NCI-H187 (cell line): ENCODE data around the gene SMYD2.

ENCODE experiments used
- DNase-seq, 2 experiments: peaks; one replicate each; lab custom pipeline; 2025; lab: John Stamatoyannopoulos, UW

SMYD2 gene

DNA sequence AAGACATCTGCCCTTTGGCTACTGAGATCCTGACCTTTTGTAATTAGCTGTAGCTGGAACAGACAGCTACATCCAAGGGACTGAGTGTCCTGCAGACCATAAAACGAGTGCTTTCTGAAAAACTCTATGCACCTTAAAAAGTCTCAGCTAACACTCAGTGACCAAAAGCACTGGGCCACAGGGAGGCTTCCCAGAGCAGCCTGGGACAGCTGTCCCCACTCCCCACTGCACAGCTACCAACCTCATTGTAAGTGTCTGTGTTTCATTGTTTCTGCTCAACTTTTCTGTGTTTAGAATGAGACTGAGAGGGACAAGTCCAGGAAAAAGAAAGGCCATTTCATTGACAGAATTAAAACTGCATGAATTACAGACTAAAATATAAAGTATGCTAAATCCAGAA lies 80.7 kb downstream of the SMYD2 start:
- DNase-seq, result no peak

DNA sequence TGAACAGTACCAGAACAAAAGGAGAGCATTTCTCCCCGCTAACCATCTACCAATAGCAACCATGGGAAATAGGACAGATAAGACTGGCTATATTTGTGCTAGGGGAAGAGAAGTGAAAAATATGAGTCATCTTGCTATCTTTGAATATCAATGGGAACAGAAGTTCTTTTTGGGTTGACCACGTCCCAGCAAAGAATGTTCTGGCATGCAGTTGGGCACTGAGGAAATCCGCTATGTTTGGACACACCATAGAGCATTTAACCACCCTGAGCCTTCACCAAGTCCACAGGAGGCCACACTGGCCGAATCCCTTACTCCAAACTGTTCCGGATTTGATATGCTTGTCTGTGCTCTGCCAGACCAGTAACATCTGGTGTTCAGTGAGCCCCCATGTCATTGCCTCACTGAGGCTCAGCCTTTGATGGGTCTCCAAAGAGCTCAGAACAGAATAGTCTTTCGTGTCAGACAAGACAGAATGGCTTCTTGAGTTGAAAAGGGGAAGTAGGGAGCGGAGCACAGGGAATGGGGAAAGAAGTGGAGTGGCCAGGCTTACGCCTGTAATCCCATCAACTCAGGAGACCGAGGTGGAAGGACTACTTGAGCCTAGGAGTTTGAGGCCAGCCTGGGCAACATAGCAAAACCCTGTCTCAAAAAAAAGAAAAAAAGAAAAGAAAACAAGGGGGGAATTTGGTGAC lies 81.4 kb downstream of the SMYD2 start:
- no peak for DNase-seq

DNA sequence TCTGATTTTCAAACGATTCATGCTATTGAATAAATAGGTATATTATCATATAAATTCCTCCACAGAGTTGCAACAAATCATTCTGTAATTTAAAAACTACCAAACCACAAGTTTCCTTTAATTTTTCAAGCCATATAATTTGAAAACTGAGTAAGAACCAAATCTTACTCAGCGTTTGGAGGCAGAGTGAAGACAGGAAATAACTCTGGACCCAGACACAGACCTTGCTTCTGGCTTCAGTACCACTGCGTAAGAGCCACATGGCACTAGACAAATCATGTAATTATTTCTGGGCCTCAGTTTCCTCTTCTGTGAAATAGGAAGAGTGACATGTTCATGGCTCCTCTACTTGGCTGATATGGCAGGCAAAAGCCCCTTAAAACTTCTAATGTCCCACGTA lies 82.4 kb downstream of the SMYD2 start:
- DNase-seq, result no peak

DNA sequence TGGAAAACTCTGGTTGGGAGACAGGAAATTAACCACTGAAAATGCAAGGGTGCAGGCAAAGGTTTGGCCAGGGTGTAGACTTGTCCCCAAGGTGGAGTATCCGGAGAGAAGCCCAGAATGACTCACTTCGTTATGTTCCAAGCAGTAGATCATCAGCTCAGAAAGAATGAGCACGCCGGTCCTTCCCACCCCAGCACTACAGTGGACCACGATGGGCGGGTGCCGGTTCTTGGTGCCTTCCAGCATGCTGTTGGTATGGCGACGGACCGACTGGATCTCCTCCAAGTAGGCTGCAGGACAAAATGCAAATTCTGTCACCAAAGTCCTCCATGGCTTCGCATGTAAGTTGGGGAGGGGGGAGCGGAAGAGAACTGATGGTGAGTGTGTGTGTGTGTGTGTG lies 83.4 kb downstream of the SMYD2 start:
- DNase-seq, result no peak

DNA sequence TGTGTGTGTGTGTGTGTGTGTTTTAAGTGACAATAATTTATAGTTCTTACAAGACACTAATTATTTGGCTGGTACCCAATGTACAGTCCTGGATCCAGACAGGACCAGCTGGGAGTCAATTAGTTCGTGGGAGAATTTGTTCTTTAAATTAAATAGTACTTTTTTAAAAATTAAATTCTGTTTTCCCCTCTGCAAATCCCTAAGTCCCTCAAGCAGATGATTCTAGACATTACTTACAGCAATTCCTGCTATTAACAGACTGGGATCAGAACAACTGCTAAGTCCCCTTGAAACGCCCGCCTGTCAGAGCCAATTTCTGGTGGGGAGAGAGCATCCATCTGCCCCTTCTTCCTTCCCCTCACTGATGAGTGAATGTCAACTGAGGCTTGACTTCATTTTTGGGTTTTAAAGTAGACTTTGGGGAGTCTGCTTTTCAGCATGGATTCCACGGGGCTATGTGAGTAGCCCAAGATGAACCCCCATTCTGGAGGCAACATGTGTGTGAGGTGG lies 83.9 kb downstream of the SMYD2 start:
- DNase-seq, result no peak

DNA sequence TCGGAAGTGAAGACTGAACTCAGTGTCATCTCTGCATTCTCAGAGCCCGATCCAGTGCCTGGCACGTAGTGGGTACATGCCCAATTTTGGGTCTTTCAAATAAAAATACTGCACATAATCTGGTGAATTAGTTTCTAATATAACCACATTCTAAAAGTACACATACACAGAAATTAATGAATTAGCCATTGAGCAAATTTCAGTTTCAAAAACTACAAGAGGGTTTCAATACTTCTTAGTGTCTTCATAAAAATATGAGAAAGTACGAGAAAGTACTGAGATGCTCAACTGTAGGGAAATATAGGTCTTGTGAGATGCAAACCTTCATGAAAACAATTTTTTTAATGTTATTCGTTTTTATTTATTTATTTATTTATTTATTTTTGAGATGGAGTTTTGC lies 86.9 kb downstream of the SMYD2 start:
- no peak for DNase-seq

DNA sequence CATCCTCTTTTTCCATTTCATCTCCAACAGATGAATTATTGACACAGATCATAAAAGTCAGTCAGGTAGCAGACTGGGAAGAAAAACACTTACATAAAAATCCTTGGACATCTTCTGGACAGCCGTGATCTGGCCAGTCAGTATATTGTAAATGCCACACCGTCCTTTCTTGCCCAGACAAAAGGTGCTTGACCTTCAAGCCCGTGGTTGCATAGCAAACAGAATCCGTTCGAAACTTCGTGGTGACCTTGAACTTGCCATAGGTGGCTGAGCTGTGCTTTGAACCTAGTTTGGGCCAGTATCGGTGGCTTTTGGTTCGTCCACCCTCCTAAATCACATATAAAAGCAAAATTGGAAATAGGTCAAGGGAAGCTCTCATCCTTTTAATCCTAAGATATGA lies 88.4 kb downstream of the SMYD2 start:
- DNase-seq, result no peak

DNA sequence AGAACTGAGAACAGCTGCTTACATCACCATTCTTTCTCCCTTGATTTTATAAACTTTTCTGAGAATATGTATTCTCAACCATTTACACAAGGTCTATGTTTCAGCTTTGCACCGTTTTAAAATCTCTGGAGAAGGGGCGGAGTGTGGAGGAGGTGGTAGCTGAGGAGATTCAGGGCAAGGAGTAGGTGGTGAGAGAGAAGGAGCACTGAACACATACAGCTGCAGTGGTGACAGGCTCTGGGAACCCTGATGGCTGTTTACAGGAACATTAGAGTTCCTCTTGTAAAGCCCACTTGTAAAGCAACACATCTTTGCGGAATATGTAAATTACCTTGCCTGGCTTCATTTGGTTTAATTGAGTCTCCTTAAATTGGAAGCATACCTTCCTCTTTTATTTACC lies 89.7 kb downstream of the SMYD2 start:
- DNase-seq, result no peak

DNA sequence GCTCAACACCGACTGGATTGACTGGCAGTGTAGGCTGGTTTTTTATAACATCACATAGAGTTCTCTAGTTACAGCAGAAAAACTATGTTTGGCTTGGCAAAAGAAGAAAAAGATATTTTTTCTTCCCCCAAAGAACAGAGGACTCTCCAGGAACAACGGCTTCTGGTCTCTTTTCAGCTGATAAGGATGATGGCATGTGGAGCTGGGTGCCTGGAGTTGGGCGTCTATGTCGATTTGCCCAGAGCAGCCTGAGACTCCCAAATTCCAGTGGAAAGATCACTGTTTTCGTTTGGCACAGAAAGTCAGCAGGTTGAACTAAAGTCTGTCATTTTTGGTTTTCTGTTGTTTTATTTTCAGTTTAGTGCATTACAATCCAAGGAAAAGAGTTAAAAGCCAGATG lies 91.1 kb downstream of the SMYD2 start:
- no peak for DNase-seq

DNA sequence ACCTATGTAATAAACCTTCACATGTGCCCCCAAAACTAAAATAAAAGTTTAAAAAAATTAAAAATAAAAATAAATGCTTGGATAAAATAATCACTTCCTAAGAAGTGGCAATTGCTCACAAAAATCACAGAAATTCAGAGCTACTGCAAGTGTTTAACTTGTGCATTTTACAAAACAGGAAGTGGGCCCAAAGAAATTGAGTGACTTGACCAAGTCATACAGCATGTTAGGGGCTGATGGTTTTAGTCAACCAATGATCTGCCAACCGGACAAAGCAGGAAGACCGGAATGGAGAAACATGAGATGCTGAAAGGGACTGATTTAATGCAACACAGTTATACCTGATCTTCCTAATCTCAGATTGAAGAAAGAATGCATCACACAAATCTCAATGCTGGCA lies 96.5 kb downstream of the SMYD2 start:
- no peak for DNase-seq

DNA sequence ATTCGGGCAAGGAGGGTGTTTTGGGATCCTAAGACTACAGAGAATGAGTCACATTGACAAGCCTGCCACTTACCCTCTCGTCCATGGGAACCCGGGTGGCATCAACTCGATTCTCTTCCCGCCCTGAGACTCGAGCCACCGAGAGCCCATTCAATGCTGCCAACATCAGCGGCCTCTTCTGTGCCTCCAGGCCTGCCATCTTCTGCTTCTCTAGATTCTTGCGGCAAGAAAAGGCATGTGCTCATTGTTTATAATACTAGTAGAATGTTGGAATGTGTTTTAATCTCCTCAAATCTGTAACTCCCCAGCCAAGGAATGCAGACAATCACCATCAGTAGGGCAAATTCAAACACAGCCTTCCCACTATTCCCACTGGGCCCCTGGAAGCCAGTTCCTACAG lies 96.9 kb downstream of the SMYD2 start:
- no peak for DNase-seq

DNA sequence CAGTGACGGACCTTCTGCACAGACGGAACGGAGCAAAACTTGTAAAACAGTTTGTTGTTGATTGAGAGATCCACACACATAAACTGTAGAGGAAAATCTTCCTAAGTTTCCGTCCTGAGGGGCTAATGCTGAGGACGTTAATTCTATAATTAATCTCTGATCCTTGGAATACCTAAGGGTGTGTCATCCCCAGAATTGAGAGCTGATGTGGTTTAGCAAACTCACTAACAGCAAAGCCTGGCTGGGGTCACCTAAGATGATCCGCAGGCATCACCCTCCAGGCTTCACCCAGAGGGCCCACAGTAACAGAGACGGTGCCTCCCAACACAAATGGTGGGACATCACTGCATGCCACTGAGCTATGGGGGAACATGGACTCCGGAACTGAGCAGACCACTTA lies 97.5 kb downstream of the SMYD2 start:
- DNase-seq, result no peak

DNA sequence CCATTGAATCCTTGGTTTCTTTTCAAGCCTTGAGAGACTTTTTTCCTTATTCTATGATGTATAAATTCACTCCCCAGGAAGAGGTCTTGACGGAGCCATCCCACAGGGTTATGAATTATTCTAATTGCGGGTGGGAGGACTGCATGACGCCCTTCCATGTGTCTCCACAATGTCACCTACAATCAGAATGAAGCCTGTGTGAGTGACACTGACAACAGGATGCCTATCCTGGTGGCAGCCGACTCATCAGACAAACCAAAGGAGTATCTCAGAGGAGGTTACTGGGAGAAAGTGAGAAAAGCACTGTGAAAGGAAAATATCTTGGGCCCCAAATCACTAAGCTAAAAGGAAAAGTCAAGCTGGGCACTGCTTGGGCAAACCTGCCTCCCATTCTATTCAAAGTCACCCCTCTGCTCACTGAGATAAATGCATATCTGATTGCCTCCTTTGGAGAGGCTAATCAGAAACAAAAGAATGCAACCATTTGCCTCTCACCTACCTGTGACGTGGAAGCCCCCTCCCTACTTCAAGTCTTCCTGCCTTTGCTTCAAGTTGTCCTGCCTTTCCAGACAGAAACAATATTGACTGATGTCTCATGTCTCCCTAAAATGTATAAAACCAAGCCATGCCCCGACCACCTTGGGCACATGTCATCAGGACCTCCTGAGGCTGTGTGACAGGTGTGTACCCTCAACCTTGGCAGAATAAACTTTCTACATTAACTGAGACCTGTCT lies 98.4 kb downstream of the SMYD2 start:
- no peak for DNase-seq

DNA sequence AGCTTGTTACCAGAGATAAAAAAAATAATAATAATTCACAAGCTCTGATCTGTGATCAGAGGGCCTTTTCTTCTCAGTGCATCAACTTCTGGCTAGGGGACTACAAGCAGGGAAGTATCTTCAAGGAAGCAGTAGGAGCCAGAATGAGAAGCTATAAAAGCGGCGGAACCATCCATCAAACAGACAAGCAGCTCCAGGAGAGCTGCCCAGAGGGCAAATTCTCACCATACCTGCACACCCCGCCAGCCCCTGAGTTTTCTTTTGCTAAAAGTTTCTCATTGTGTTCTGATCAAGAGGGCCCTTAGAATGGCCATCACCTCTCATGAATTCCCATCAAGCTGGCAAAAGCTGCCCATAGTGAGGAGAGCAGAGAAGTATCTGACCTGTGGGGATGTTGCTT lies 99.4 kb downstream of the SMYD2 start:
- DNase-seq, result no peak

DNA sequence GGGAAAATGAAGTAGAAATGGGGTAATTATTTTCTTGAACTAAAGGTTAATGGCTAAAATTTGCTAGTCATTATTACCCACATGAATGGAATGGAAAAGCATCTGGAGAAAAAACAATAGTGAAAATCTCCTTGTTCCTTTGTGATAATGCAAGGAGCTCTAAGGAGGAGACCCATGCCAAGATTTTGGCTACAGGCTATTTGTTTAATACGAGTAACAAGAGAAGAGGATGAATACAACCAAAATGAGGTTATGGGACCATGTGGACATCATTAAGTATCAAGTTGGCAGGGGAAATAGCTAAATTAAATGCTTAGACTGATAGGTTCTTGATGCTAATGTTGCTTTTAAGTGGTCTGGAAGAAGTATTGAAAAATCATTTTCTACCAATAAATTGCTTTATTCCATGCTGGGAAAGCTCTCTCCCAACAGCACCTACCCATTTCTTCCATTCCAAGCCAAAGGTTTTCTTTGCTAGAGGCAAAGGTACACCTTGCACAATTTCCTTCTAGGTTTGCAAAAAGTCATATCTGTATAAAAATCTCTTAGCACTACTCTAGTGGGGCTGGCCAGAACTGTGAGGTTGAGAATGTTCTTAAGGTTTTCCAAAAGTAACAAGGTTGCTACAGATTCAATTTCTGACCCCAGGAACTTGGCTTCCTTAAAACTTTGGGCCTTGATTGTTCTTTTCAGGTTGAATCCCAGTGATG lies 100.2 kb downstream of the SMYD2 start:
- DNase-seq, result no peak

DNA sequence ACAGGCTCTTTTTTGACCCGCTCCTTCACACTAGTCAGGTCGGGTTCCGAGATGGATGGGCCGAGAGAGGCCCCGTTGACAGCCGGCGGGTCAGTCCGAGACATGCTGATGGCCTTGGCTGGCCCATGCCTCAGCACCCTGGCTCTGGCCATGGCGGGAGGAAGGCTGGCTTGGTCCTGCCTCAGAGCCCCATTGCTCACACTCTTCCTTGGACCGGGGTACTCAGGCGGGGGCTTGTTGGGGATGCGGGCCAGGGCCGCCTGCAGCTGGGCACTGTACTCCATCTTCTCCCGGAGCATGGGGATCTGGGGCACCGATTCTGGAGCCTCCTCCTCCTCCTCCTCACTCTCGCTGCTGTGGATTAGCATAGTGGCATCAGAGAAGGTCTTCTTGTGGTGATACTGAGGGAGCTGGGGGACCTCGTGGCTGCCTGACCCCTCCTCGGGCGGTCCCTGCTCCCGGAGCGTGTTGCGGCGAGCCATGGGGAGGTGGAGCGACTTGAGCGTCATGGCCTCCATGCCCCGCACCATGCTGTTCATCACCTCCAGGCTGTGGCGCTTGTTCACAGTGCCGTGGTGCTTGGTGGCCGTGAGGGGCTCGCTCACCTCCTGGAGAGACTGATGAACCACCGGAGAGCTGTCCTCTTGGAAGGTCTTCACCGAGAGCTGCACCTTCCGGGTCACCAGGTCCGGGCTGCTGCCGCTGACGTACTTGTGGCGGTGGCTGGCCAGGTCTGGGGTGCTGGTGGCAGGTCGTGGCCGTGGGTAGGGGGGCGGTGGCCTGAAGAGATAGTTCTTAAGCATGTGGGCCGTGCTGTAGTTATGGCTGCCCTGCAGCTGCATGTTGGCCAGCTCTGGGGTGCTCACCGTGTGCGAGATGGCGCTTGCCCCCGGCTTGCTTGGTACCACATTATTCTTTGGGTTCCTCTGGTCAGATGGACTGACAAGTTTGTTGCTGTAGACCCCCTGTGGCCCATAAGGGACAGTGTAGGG lies 102.7 kb downstream of the SMYD2 start:
- no peak for DNase-seq

DNA sequence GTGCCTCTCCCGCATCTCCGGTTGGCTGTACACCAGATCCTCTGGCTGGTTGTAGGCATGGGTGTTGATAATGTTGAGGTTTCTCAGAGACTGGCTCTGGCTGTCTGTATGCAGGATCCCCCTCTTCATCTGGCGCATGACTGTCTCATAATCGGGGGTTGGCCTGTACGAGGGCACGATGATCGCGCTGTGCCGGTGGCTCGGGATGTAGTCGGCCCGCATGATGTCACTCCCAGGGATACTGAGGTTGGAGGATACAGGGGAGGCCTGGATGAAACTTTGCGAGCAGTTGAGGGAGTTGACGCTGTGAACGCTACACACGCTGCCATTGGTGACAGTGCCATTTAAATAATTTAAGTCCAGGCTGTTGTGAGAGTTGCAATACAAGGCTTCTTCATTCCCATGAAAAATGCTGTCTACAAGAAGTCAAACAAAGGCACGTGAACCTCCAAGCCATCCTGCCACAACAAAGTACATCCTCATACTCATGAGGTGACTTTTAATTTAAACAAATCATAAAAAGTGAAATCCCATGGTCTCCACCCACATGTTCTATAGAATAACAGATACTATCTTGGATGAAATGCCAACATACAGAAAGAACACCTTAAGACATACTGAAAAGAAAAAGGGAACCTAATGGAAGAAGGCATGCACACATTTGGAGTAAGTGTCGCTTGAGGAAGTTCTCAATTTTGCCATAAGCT lies 103.6 kb downstream of the SMYD2 start:
- DNase-seq, result no peak

DNA sequence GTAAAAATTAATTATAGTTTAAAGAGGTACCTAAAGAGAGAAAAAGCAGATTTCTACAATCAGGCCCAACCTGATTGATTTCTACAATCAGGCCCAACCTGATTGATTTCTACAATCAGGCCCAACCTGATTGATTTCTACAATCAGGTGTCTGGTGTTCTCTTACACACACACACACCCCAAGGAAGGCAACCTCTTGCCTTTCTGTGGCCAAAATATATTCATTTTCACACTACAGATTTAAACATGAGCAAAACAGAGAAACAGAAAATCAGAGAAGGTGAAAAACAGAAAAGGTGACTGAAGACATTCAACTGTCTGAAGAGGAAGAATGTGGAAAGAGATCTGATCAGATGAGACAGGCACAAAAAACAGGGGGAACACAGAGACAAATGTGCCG lies 104.5 kb downstream of the SMYD2 start:
- no peak for DNase-seq

DNA sequence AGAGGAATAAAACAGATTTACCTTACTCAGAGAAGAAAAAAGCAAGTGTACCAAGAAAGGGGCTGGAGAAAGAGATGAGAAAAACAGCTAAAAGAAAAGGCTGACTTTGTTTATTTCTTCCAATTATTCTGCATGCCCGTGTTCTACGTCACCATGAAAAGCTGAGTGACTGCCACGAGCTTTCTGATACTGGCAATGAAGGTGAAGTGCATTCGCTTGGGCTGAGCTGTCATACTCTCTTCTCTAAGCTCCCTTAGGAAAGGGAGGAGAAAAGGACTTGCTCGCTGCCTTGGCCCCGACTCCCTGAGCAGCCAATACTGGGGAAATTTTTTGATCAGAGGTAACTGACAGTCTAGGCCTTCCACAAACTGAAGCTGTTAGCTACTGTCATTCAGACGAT lies 105.4 kb downstream of the SMYD2 start:
- no peak for DNase-seq
